Skeletal muscle tissue (tissue), 4 donors: ENCODE measurements around the gene SYT8. TPM values are rescaled to one million over a fixed set of nuclear protein-coding genes. Genes with fewer than 3 reads are reported as not detected.

Experiments used
- H3K27ac ChIP-seq: one replicate; pipeline ENCODE4 v1.7.0; 2013; ENCODE audit warnings: mild to moderate bottlenecking, low read depth, low read length, inconsistent platforms
- H3K27me3 ChIP-seq, 3 donors: one replicate each; pipeline ENCODE4 v1.7.0; 2013; ENCODE audit warnings: low read length in 3 of 3; ENCODE audit not compliant: control insufficient read depth in 3 of 3, insufficient read depth in 3 of 3
- H3K36me3 ChIP-seq, 3 donors: one replicate each; pipeline ENCODE4 v1.7.0; 2013; ENCODE audit warnings: low read length in 3 of 3; ENCODE audit not compliant: control insufficient read depth in 3 of 3, insufficient read depth in 3 of 3
- H3K4me1 ChIP-seq, 3 donors: one replicate each; pipeline ENCODE4 v1.7.0; 2013; ENCODE audit warnings: low read length in 3 of 3, mild to moderate bottlenecking in 3 of 3; ENCODE audit not compliant: control insufficient read depth in 3 of 3, insufficient read depth in 3 of 3
- H3K4me3 ChIP-seq, 3 donors: one replicate each; pipeline ENCODE4 v1.7.0; 2013; ENCODE audit warnings: low read length in 3 of 3
- H3K9ac ChIP-seq, 3 donors: one replicate each; pipeline ENCODE4 v1.7.0; 2013; ENCODE audit warnings: low read length in 3 of 3, mild to moderate bottlenecking in 3 of 3, moderate library complexity in 2 of 3, low read depth in 1 of 3
- H3K9me3 ChIP-seq, 3 donors: one replicate each; pipeline ENCODE4 v1.7.0; 2013; ENCODE audit warnings: low read length in 3 of 3; ENCODE audit not compliant: control insufficient read depth in 3 of 3
- total RNA-seq: library from RNA; depleted of rRNA; stranded (reverse); fragments of >200 nt; gene quantifications from one replicate; pipeline ENCODE4 v1.2.3, GENCODE V29; 2014
- donor health status: Osteomylitis.

Gene SYT8
- total RNA-seq, 1 donor from 2014 or later = not detected

DNA sequence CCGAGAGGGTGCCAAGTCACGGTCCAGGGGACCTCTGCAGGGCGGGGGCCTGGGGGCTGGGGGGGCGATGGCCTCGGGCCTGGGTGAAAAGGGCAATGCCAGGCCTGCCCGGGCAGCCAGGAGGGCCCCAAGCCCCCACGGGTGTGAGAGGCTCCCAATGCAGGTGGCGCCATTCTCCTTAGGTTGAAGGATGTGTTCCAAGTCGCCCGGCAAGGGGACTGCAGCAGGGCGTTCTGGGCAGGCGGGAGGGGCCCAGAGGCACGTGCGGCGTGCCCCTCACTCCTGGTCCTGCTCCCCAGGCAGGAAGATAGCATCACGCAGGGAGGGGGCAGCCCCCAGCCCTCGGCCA lies 3.3 kb downstream of the SYT8 start:
- H3K27ac ChIP-seq = peak overlapping the region; percentile 96
- H3K36me3 ChIP-seq = peaks cover 3 to 5% (median 5%) of the 10 kb centered on the region in 3 donors
- H3K9ac ChIP-seq = peak overlapping the region; percentile 43 to 74 (median 60)
- peak overlapping the region in 2 of 3 donors; percentile 41 to 43 for H3K4me3 ChIP-seq
- peaks cover 0 to 2% (median 0%) of the 10 kb centered on the region in 3 donors for H3K27me3 ChIP-seq
- no peaks in the 10 kb centered on the region for H3K9me3 ChIP-seq
- H3K4me1 ChIP-seq = peaks cover 18 to 49% (median 21%) of the 10 kb centered on the region in 3 donors

DNA sequence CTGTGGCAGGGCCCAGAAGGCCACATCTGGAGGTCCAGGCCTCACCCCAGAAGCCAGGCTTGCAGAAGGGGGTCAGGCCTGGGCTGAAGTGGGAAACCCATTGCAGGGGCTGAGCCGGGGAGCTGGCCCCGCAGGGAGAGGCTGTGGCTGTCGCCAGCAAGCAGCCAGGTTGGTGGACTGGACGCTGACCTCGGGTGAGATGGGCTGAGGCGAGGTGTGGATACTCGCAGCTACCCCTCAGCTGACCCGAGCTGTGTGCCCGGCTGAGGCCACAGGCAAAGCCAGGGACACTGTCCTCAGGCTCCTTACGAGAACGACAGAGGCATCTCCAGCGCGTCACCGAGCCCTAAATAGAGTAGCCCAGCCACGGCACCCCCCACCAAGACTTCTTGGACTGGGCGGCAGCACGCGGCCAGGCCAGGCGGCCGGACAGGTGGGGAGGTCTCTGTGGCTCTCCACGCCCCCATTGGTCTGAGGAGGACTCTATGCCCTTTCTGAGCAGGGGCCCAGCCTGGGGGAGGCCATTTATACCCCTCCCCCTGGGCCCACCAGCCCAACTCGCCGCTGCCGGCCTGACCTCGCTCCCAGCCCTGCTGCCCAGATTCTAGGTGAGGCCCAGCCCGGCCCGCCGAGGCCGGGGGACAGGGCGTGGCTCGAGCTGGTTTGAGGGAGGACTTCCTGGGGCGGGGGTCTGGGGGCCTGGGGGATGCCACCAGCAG lies 3.8 kb downstream of the SYT8 start, which contains the start of gene TNNI2:
TNNI2 (plus strand) TSS at position 556 of the 719 bp plus-strand sequence. CDS start 716 bp downstream, outside the sequence.
- H3K4me3 ChIP-seq = peak within 1 kb of the TSS; percentile 69 to 79 (median 70)
- peaks cover 3 to 5% (median 5%) of the 10 kb centered on the region in 3 donors for H3K36me3 ChIP-seq
- peak within 1 kb of the TSS; percentile 96 for H3K27ac ChIP-seq
- peaks cover 0 to 2% (median 0%) of the 10 kb centered on the region in 3 donors for H3K27me3 ChIP-seq
- H3K9me3 ChIP-seq = no peaks in the 10 kb centered on the region
- peak within 1 kb of the TSS; percentile 80 to 90 (median 85) for H3K9ac ChIP-seq
- peaks cover 18 to 49% (median 21%) of the 10 kb centered on the region in 3 donors for H3K4me1 ChIP-seq

DNA sequence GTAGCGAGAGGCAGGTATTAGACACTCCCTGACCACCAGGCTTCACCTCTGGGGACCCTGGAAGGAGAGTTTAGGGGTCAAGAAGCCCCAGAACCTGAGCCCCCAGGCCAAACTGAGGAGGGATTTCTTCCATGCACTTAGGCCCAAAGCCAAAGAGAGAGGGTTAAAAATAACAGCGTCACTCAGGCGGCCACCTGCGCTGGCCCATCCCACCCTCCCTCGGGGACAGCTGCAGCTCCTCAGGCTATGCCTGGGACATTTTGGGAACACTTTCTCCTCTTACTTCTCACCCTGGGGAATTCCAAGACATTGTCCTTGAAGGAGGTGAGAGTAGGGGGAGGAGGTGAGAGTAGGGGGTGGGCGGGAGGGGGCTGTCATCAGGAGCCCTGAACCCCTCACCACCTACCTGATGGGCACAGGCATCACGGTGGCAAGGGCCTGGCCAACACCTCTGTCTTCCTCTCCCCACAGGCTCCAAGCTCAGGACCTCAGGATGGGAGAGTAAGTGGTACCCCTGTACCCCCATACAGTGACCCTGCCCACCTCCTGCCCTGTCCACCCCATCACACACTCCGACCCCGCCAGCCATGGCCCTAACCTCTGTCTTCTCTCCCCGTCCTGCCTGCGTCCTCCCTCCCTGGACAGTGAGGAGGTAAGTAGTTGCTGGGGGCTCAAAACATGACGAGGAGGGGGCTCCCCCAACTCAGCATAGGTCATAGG lies 4.6 kb downstream of the SYT8 start:
- H3K36me3 ChIP-seq = peaks cover 3 to 5% (median 5%) of the 10 kb centered on the region in 3 donors
- H3K9ac ChIP-seq = peak overlapping the region; percentile 80 to 90 (median 85)
- H3K4me3 ChIP-seq = peak overlapping the region; percentile 69 to 79 (median 70)
- H3K4me1 ChIP-seq = peaks cover 18 to 54% (median 21%) of the 10 kb centered on the region in 3 donors
- peak overlapping the region; percentile 96 for H3K27ac ChIP-seq
- H3K27me3 ChIP-seq = peaks cover 0 to 1% (median 0%) of the 10 kb centered on the region in 3 donors
- no peaks in the 10 kb centered on the region for H3K9me3 ChIP-seq

DNA sequence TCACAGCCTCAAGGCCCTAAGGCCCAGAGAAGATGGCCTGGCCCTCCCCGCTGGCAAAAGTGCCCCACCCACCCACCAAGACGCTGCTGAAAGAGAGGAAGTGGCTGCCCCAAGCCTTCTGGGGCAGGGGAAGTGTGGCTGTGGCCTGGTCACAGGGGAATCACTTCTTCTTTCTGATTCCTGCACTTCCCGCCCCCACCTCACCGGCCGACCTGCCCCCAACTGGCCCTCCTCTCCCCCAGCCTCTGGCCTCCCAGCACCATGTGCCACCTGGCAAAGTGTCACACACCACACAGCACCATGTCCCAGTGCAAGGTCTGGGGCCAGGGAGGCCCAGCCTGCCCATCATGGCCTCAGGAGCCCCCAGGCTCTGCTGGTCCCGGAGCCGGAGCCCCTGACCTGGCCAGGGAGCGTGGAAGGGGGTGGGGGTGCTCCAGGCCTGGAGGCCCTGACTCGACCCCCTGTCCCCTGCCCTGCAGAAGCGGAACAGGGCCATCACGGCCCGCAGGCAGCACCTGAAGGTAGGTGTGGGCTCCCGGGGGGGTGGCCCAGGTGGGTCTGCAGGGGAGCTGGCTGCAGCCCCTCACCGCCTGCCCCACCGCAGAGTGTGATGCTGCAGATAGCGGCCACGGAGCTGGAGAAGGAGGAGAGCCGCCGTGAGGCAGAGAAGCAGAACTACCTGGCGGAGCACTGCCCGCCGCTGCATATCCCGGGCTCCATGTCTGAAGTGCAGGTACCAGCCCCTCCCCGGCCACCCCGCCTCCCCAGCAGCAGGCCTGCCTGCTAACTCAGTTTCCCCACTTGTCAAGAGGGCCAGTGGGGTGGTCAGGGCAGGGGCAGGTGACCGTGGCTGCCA lies 5.4 kb downstream of the SYT8 start:
- Histone ChIP-seq H3K36me3 (peaks cover 3 to 5% (median 5%) of the 10 kb centered on the region in 3 donors), H3K9me3 (no peaks in the 10 kb centered on the region), H3K4me1 (peaks cover 21 to 62% (median 21%) of the 10 kb centered on the region in 3 donors), H3K4me3 (peak overlapping the region; percentile 69 to 79 (median 70)), H3K27ac (peak overlapping the region; percentile 92), H3K27me3 (no peaks in the 10 kb centered on the region), H3K9ac (peak overlapping the region; percentile 80 to 90 (median 85))

DNA sequence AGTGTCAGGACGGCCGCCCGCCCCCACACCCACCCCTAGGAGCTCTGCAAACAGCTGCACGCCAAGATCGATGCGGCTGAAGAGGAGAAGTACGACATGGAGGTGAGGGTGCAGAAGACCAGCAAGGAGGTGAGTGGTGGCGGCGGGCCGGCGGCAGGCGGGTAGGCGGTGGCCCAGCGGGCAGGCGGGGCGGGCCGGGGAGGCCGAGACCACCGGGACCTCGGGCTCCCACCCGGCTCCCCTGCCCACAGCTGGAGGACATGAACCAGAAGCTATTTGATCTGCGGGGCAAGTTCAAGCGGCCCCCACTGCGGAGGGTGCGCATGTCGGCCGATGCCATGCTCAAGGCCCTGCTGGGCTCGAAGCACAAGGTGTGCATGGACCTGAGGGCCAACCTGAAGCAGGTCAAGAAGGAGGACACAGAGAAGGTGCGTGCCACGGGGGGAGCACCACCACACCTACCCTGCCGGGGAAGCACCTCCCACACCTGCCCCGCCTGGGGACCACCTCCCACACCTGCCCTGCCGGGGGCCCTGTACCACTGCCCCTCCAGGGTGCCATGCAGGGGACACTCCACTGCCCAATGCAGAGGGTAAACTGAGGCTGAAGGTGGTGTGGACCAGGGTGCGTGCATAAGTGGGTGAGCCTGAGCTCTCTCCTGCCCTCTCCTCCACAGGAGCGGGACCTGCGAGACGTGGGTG lies 6.1 kb downstream of the SYT8 start:
- peaks cover 21 to 62% (median 21%) of the 10 kb centered on the region in 3 donors for H3K4me1 ChIP-seq
- H3K4me3 ChIP-seq = peak overlapping the region; percentile 54 to 79 (median 70)
- H3K27ac ChIP-seq = peak overlapping the region; percentile 56

DNA sequence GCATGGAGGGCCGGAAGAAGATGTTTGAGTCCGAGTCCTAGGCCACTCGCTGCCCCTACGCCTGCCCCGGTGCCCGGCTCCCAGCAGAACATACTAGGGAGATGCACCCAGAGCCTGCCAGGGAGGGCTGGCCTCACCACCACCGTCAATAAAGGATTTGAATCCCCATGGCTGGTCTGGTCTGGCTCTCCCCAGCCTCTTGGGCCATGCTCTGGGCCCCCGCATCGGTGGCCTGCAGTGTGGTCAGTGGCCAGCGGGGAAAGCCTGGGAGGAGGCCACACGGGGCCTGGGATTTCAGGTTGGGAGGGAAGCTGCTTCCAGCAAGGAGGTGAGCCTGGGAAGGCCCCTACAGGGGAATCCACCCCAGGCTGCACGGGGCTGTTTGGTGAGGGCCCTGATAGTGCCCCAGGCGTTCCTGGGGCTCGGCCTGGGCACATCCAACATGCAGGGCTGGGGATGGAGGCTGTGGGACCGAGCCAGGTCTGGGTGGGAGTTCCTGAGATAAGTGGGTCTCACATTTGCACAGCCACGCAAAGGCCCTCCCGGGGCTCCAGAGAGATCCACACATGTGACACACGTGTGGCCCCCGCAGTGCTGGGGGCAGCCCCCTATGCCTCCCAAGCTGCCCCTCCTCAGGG lies 6.8 kb downstream of the SYT8 start:
- H3K4me3 ChIP-seq = peak overlapping the region; percentile 54 to 79 (median 65)
- peak overlapping the region; percentile 63 to 90 (median 85) for H3K9ac ChIP-seq
- H3K4me1 ChIP-seq = peaks cover 21 to 62% (median 22%) of the 10 kb centered on the region in 3 donors
- no peaks in the 10 kb centered on the region for H3K9me3 ChIP-seq
- no peaks in the 10 kb centered on the region for H3K27me3 ChIP-seq
- peak overlapping the region; percentile 56 for H3K27ac ChIP-seq
- H3K36me3 ChIP-seq = peaks cover 3 to 5% (median 5%) of the 10 kb centered on the region in 3 donors

More for the DNA sequence above, 6.1 kb downstream of the SYT8 start:
- no peaks in the 10 kb centered on the region for H3K27me3 ChIP-seq
- H3K9ac ChIP-seq = peak overlapping the region; percentile 63 to 90 (median 85)
- H3K9me3 ChIP-seq = no peaks in the 10 kb centered on the region
- peaks cover 3 to 5% (median 5%) of the 10 kb centered on the region in 3 donors for H3K36me3 ChIP-seq

DNA sequence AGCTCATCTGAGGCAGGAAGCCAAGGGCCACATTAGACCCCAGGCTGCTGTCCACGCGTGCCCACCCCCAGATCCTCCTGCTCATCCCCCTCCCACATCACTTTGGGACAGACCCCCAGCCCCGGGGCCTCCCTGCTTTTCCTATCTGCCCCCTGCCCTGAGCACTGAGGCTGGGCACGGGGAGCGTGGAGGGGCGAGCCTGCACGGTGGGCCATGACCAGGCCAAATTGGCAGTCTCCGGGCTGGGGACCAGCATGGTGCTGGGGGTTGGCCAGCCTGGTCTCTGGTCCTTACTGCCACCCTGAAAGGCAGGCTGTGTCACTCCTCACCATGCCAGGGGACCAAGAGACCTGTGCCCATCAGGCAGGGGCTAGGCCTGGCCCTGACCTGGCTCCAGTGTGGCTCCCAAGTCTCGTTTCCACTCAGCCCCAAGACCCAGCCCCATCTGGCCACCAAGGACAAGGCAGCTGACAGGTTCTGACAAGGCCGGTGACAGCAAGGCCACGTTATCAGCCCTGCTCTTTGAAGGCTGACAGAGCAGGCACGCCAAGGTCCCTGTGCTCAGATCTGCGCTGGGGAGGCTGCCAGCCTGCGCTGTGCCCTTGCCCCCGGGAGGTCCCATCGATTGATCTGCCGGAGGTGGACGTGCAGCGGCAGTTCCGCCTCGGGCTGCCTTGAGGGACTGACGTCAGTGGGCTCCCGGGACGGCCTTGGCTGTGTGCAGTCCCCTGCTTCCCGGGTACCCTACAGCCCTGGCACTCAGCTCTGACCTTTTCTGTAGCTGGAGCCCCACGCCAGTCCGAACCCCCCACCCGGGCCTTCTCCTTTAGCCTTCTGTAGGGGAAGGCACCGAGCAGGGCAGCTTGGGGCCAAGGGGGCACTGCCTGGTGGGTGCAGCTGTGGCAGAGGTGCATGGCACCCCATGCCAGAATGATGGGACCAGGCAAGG lies 7.6 kb downstream of the SYT8 start:
- Histone ChIP-seq H3K4me1 (peaks cover 19 to 55% (median 23%) of the 10 kb centered on the region in 3 donors), H3K27me3 (no peaks in the 10 kb centered on the region), H3K9ac (peak overlapping the region; percentile 72 to 90 (median 85)), H3K27ac (peak overlapping the region; percentile 56), H3K9me3 (no peaks in the 10 kb centered on the region), H3K36me3 (peaks cover 3 to 5% (median 5%) of the 10 kb centered on the region in 3 donors), H3K4me3 (peak overlapping the region in 1 of 3 donors; percentile 65)

DNA sequence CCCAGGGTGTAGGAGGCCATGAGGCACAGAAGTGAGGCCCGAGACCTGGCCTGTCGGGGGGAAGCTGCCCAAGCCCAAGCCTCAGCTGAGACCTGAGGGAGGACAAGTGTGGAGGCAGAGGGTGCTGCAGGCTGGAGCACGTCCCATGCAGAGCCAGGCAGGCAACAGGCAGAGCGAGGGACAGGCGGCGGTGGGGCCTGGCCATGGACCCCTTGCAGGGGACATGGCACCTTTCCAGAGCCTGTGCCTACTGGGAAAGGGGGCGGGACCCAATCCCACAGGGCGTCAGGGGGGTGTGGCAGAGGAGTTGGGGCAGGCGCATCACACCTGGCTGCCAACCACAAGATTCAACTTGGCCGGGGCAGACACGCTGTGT lies 8.3 kb downstream of the SYT8 start:
- H3K9ac ChIP-seq = peak overlapping the region in 1 of 3 donors; percentile 85
- peak overlapping the region; percentile 56 for H3K27ac ChIP-seq
- H3K9me3 ChIP-seq = no peaks in the 10 kb centered on the region
- H3K4me1 ChIP-seq = peaks cover 15 to 49% (median 18%) of the 10 kb centered on the region in 3 donors
- H3K4me3 ChIP-seq = no peak overlapping the region
- H3K36me3 ChIP-seq = peaks cover 3 to 5% (median 5%) of the 10 kb centered on the region in 3 donors
- H3K27me3 ChIP-seq = no peaks in the 10 kb centered on the region
